HCT116 (cell line): Measurements from ENCODE around the gene MOB3A. TPM values are rescaled to one million over a fixed set of nuclear protein-coding genes. Genes with fewer than 3 reads are reported as not detected.

ENCODE experiments used
- ATAC-seq: fragments of 200-7000 bp; cut with Tn5 transposase; 2 replicates; pipeline ENCODE4 v1.9.1; 2020; ENCODE audit warnings: mild to moderate bottlenecking, moderate library complexity
- BruUV-seq: library from RNA; stranded (reverse); fragments of 400-500 nt; replicated peaks from 2 replicates; lab custom pipeline; 2021; lab: Mats Ljungman, UMichigan
- CTCF ChIA-PET: fragments of 300-600 bp; sonication (Branson Sonifier 250); formaldehyde crosslinking; loops from one replicate; lab custom pipeline; 2021; ENCODE audit warnings: antibody characterized with exemption; lab: Charles Lee
- POLR2A ChIA-PET: fragments of 300-600, 350-600 bp; sonication (Branson Sonifier 250); formaldehyde crosslinking; loops from one replicate; lab custom pipeline; 2021; ENCODE audit warnings: antibody characterized with exemption; lab: Charles Lee
- RAD21 ChIA-PET, 2 experiments: fragments of 300-600 bp; sonication (Branson Sonifier 250); formaldehyde crosslinking; loops; one replicate each; lab custom pipeline; 2023; ENCODE audit warnings: low total read pairs in 2 of 2; ENCODE audit not compliant: uncharacterized antibody in 2 of 2, unreplicated experiment in 2 of 2, low non-redundant PET in 1 of 2; lab: Charles Lee
- DNase-seq: peaks from one replicate; pipeline ENCODE4 v3.0.0-alpha.2; 2010; ENCODE audit warnings: low read depth, low spot score
- H2AFZ ChIP-seq: fragments of 200-600 bp; shearing (Covaris generic), sonication (generic); 2 replicates; pipeline ENCODE4 v1.6.1; 2017; ENCODE audit warnings: low read depth, mixed run types, mixed read lengths, antibody characterized with exemption, low read length; ENCODE audit not compliant: poor library complexity, severe bottlenecking
- H3K27ac ChIP-seq: 2 replicates; pipeline ENCODE4 v1.5.1; 2012; ENCODE audit warnings: low read depth, low read length
- H3K27me3 ChIP-seq: fragments of 200-600 bp; sonication (generic); 2 replicates; pipeline ENCODE4 v1.6.1; 2016; ENCODE audit warnings: mixed run types, low read length, mixed read lengths; ENCODE audit not compliant: insufficient read depth
- H3K36me3 ChIP-seq, 2 experiments: fragments of 200-500 bp in 1 of 2; fragments of 200-600 bp in 1 of 2; sonication (Bioruptor generic) in 1 of 2; sonication (generic) in 1 of 2; 2 replicates each; pipeline versions ENCODE4 v1.5.1 to v1.6.1; 2014 to 2016; ENCODE audit warnings: low read length in 2 of 2, inconsistent platforms in 1 of 2, mixed read lengths in 1 of 2, mixed run types in 1 of 2; ENCODE audit not compliant: insufficient read depth in 2 of 2, control insufficient read depth in 1 of 2
- H3K4me1 ChIP-seq, 2 experiments: fragments of 200-600 bp in 1 of 2; sonication (generic) in 1 of 2; 2 replicates each; pipeline versions ENCODE4 v1.5.1 to v1.6.1; 2012 to 2017; ENCODE audit warnings: low read length in 2 of 2, inconsistent platforms in 1 of 2, mild to moderate bottlenecking in 1 of 2, mixed read lengths in 1 of 2, mixed run types in 1 of 2, moderate library complexity in 1 of 2; ENCODE audit not compliant: insufficient read depth in 2 of 2, control insufficient read depth in 1 of 2
- H3K4me2 ChIP-seq: fragments of 200-600 bp; sonication (generic); 2 replicates; pipeline ENCODE4 v1.6.1; 2017; ENCODE audit warnings: mixed run types, low read length, mixed read lengths
- H3K4me3 ChIP-seq, 2 experiments: fragments of 200-600 bp in 1 of 2; sonication (generic) in 1 of 2; replicated peaks in 1 of 2; 2 replicates each; pipeline ENCODE4 v1.5.1; 2011 to 2016; ENCODE audit warnings: low read length in 2 of 2, control low read depth in 1 of 2, low read depth in 1 of 2, mild to moderate bottlenecking in 1 of 2, mixed read lengths in 1 of 2, mixed run types in 1 of 2
- H3K79me2 ChIP-seq: fragments of 200-600 bp; sonication (generic); 2 replicates; pipeline ENCODE4 v1.6.1; 2017; ENCODE audit warnings: mild to moderate bottlenecking, mixed run types, low read length, moderate library complexity, mixed read lengths; ENCODE audit not compliant: insufficient read depth
- H3K9ac ChIP-seq: fragments of 200-600 bp; sonication (generic); 2 replicates; pipeline ENCODE4 v1.6.1; 2016; ENCODE audit warnings: low read length, mixed read lengths
- H3K9me2 ChIP-seq: fragments of 200-600 bp; sonication (generic), shearing (Covaris generic); 2 replicates; pipeline ENCODE4 v1.6.1; 2017; ENCODE audit warnings: mixed run types, mild to moderate bottlenecking, moderate library complexity; ENCODE audit not compliant: insufficient read depth
- H3K9me3 ChIP-seq, 2 experiments: fragments of 200-500 bp in 1 of 2; fragments of 200-600 bp in 1 of 2; sonication (Bioruptor generic) in 1 of 2; sonication (generic) in 1 of 2; 2 replicates each; pipeline ENCODE4 v1.6.1; 2014 to 2017; ENCODE audit warnings: low read length in 2 of 2, mixed read lengths in 2 of 2, inconsistent platforms in 1 of 2, low read depth in 1 of 2, mild to moderate bottlenecking in 1 of 2, mixed run types in 1 of 2, moderate library complexity in 1 of 2; ENCODE audit not compliant: control insufficient read depth in 1 of 2, insufficient read depth in 1 of 2
- H4K20me1 ChIP-seq: fragments of 200-600 bp; sonication (generic), shearing (Covaris generic); 2 replicates; pipeline ENCODE4 v1.6.1; 2017; ENCODE audit warnings: mixed run types, mild to moderate bottlenecking, moderate library complexity; ENCODE audit not compliant: insufficient read depth
- EGR1 ChIP-seq: IDR thresholded peaks from 2 replicates; pipeline ENCODE4 v1.6.1; 2012; ENCODE audit warnings: low read depth
- ELF1 ChIP-seq: IDR thresholded peaks from 2 replicates; pipeline ENCODE4 v1.6.1; 2012; ENCODE audit warnings: low read depth, borderline replicate concordance
- EZH2 ChIP-seq: fragments of 200-600 bp; sonication (generic); IDR thresholded peaks from 2 replicates; pipeline ENCODE4 v1.6.1; 2017; ENCODE audit warnings: antibody characterized with exemption, mixed run types
- JUND ChIP-seq: IDR thresholded peaks from 2 replicates; pipeline ENCODE4 v1.6.1; 2012
- POLR2A ChIP-seq: IDR thresholded peaks from 2 replicates; pipeline ENCODE4 v1.7.0; 2011; ENCODE audit warnings: borderline replicate concordance; ENCODE audit not compliant: insufficient read depth, insufficient read length; ENCODE audit errors: extremely low read depth
- POLR2AphosphoS5 ChIP-seq: IDR thresholded peaks from 2 replicates; pipeline ENCODE4 v1.6.1; 2011; ENCODE audit warnings: mild to moderate bottlenecking, low read depth, low read length, moderate library complexity
- SP1 ChIP-seq: IDR thresholded peaks from 2 replicates; pipeline ENCODE4 v1.6.1; 2012; ENCODE audit warnings: low read depth
- TCF7L2 ChIP-seq: IDR thresholded peaks from 2 replicates; pipeline ENCODE4 v1.7.0; 2011; ENCODE audit warnings: borderline replicate concordance, inconsistent platforms; ENCODE audit not compliant: insufficient read depth, insufficient read length; ENCODE audit errors: extremely low read depth
- YY1 ChIP-seq: IDR thresholded peaks from 2 replicates; pipeline ENCODE4 v1.6.1; 2011; ENCODE audit warnings: low read length, low read depth, moderate library complexity, mild to moderate bottlenecking; ENCODE audit not compliant: insufficient replicate concordance; ENCODE audit errors: extremely low read depth
- intact Hi-C: fragments of 100-400 bp; cut with micrococcal nuclease; formaldehyde crosslinking; loops from 2 replicates; pipeline ENCODE4 v1.10.0; 2022
- total RNA-seq: library from RNA; stranded (reverse); gene quantifications from one replicate; pipeline ENCODE4 v1.2.1, GENCODE V29; 2021; ENCODE audit not compliant: unreplicated experiment
- TF ChIP-seq, protein P1 (sequence below): IDR thresholded peaks from 2 replicates; pipeline ENCODE4 v1.6.1; 2012

The MOB3A gene
- total RNA-seq, 1 experiment from 2014 or later, result 32.1 TPM

DNA sequence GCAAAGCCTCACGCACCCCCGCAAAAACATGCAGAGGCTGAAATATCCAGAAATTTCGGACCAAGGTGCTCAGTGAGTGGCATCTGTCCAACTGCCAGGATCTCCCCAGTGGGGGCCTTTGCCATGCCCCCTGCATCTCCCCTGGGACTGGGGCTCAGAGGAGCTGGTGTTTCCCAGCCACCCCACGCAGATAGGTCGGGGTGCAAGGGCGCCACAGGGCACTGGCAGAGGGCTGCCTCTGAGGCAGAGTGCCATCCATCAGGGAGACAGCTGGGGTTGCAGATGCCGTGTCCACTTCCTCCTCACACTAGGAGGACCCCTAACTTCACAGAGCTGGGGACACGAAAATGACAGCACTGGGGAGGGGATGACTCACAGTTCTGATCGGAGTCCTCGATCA is 26.9 kb upstream of the MOB3A start (continued):
- TF ChIP-seq TCF7L2, result no peak
- TF ChIP-seq, all 23 proteins: peak for 0

DNA sequence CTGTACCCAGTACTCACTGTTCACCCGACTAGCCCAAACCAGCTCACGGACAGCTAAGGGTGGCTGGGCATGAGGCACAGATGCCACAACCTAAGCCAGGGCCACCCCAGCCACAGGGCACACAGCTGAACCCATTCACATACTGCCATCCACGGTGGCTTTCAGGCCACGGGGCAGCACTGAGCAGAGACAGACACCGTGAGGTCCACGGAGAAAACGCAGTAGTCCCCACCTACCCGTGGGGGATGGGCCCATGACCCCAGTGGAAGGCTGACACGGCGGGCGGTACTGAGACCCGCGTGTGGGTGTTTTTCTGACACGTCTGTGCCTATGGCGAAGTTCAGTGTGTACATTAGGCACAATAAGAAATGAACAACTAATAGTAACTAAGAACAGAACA is 26.1 kb upstream of the MOB3A start:
- H3K36me3 ChIP-seq, result peaks cover 33 to 56% of the 10 kb centered on the region in 2 experiments; a peak in 3 of 4 replicates

DNA sequence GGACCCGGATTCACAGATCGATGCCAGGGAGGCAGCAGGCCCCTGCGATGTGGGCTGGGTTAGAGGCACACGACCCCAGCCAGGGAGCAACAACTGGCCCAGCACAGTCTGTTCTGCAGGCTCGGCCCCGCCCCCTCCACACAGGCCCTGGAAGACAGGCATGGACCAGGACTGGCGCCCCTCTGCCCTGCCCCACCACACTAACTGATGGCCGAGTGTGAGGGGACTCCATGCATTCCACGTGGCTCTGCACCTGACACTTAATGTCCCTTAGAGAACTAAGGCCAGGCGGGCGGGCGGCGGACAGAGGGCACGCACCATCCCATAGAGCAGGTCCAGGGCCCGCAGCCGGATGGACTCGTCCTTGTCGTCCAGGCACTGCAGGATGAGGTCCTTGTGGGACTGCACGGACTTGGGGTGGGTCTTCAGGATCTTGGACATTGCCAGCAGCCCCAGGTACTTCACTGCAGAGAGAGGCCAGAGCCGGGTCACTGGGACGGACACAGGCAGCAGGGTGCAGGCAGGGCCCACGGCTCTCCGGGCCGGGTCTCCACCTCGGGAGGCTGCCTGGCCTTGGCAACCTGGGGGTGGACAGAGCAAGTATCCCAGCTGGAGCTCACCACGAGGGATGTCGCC is 25.4 kb upstream of the MOB3A start:
- intact Hi-C loops, result no loop called here
- Histone ChIP-seq H3K9ac (no peak overlapping the region), H3K27me3 (no peaks in the 10 kb centered on the region), H3K79me2 (peaks cover 4% of the 10 kb centered on the region; the same call in 1 of the 2 replicates), H3K9me2 (no peaks in the 10 kb centered on the region), H3K36me3 (peaks cover 33 to 57% of the 10 kb centered on the region in 2 experiments; a peak in 3 of 4 replicates), H3K9me3 (no peaks in the 10 kb centered on the region), H3K4me3 (no peak overlapping the region), H2AFZ (no peak overlapping the region), H3K4me1 (no peaks in the 10 kb centered on the region), H4K20me1 (no peaks in the 10 kb centered on the region), H3K4me2 (no peak overlapping the region), H3K27ac (no peak overlapping the region)
- no peak for DNase-seq
- no peak for ATAC-seq
- RAD21 ChIA-PET, result no interaction called here
- TF ChIP-seq POLR2A, result no peak
- no peak for TF ChIP-seq EZH2
- no peak for TF ChIP-seq POLR2AphosphoS5
- TF ChIP-seq JUND, result no peak
- CTCF ChIA-PET, result no interaction called here
- no TSS peak for BruUV-seq
- POLR2A ChIA-PET, result no interaction called here

More for the DNA sequence above, 26.1 kb upstream of the MOB3A start:
- Histone ChIP-seq H2AFZ (no peak overlapping the region), H3K9ac (no peak overlapping the region), H3K9me3 (no peaks in the 10 kb centered on the region), H3K27me3 (no peaks in the 10 kb centered on the region), H3K4me2 (no peak overlapping the region), H3K9me2 (no peaks in the 10 kb centered on the region), H3K79me2 (peaks cover 4% of the 10 kb centered on the region; the same call in 1 of the 2 replicates), H3K4me3 (no peak overlapping the region), H3K27ac (no peak overlapping the region), H3K4me1 (no peaks in the 10 kb centered on the region), H4K20me1 (no peaks in the 10 kb centered on the region)
- ATAC-seq (no peak), DNase-seq (no peak)
- intact Hi-C loops, result no loop called here
- ChIA-PET CTCF (no interaction called here), POLR2A (no interaction called here), RAD21 (no interaction called here)
- TF ChIP-seq SP1 (no peak), ELF1 (no peak), EGR1 (no peak), YY1 (no peak), EZH2 (no peak)
- TF ChIP-seq, protein P1, sequence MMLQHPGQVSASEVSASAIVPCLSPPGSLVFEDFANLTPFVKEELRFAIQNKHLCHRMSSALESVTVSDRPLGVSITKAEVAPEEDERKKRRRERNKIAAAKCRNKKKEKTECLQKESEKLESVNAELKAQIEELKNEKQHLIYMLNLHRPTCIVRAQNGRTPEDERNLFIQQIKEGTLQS, result no peak
- no TSS peak for BruUV-seq
